K562 (cell line): Measurements from ENCODE around the gene TUBB1. TPM values are rescaled to one million over a fixed set of nuclear protein-coding genes. Genes with fewer than 3 reads are reported as not detected.

Experiments
- ERF ChIP-seq: fragments of 450-650 bp; formaldehyde crosslinking; IDR thresholded peaks from 2 replicates; pipeline ENCODE4 v1.4.0; 2020; ENCODE audit warnings: mild to moderate bottlenecking, mixed read lengths
- GATAD2B ChIP-seq: fragments of 450-650 bp; IDR thresholded peaks from 2 replicates; pipeline ENCODE4 v1.6.1; 2017; ENCODE audit warnings: mild to moderate bottlenecking, borderline replicate concordance
- MECOM ChIP-seq: fragments of 250-450 bp; sonication (Bioruptor Pico); IDR thresholded peaks from 2 replicates; pipeline ENCODE4 v1.8.0; 2022; ENCODE audit warnings: inconsistent platforms
- NFE2 ChIP-seq: IDR thresholded peaks from 2 replicates; pipeline ENCODE4 v1.6.1; 2014; ENCODE audit warnings: antibody characterized with exemption, low read depth
- PML ChIP-seq: IDR thresholded peaks from 2 replicates; pipeline ENCODE4 v1.6.1; 2012; ENCODE audit warnings: low read length, inconsistent platforms
- SMARCB1 ChIP-seq: IDR thresholded peaks from 2 replicates; pipeline ENCODE4 v1.6.1; 2011; ENCODE audit warnings: improper control_type of control experiment, low read depth; ENCODE audit not compliant: insufficient read length
- SOX6 ChIP-seq: fragments of 450-650 bp; IDR thresholded peaks from 2 replicates; pipeline ENCODE4 v1.6.1; 2014; ENCODE audit warnings: mild to moderate bottlenecking
- TCF3 ChIP-seq: sonication (generic); formaldehyde crosslinking; IDR thresholded peaks from 2 replicates; pipeline ENCODE4 v1.4.0; 2020; ENCODE audit warnings: mild to moderate bottlenecking, missing genetic modification reagents
- TFAM ChIP-seq: fragments of 250-450 bp; sonication (Bioruptor Pico); conservative IDR thresholded peaks from 2 replicates; pipeline ENCODE4 v1.5.0; 2021; ENCODE audit warnings: mild to moderate bottlenecking, moderate library complexity
- ZC3H11A ChIP-seq: IDR thresholded peaks from 2 replicates; pipeline ENCODE4 v1.6.1; 2012; ENCODE audit warnings: low read depth, low read length, improper control_type of control experiment
- ZFP1 ChIP-seq: fragments of 450-650 bp; formaldehyde crosslinking; IDR thresholded peaks from 2 replicates; pipeline ENCODE4 v1.4.0; 2020; ENCODE audit warnings: mild to moderate bottlenecking, mixed read lengths
- ZNF124 ChIP-seq: sonication (generic); formaldehyde crosslinking; IDR thresholded peaks from 2 replicates; pipeline ENCODE4 v1.8.1; 2022; ENCODE audit warnings: missing genetic modification reagents
- ZNF23 ChIP-seq: fragments of 250-450 bp; sonication (Bioruptor Pico); IDR thresholded peaks from 2 replicates; pipeline ENCODE4 v1.4.0; 2020; ENCODE audit warnings: mild to moderate bottlenecking
- ZNF274 ChIP-seq: IDR thresholded peaks from 2 replicates; pipeline ENCODE4 v1.6.1; 2011; ENCODE audit warnings: low read depth, mild to moderate bottlenecking, low read length, moderate library complexity, borderline replicate concordance
- ZNF780A ChIP-seq: fragments of 250-450 bp; sonication (Bioruptor Pico); IDR thresholded peaks from 2 replicates; pipeline ENCODE4 v1.5.0; 2021; ENCODE audit warnings: mild to moderate bottlenecking
- polyA plus RNA-seq, 8 experiments: library from polyadenylated mRNA; depleted of rRNA in 4 of 8; stranded (reverse) in 5 of 8; unstranded in 3 of 8; fragments of >200 nt; fragmentation: Nextera tagmentation in 2 of 8; fragmentation: Illumina TruSeq in 1 of 8; extraction: Ambion mirVana in 2 of 8; extraction: Trizol in 1 of 8; gene quantifications; 2 replicates each; pipeline versions ENCODE4 v1.2.1 to v1.2.3, GENCODE V29; 2011 to 2014; ENCODE audit warnings: inconsistent platforms in 1 of 8, missing spikeins in 1 of 8
- total RNA-seq, 7 experiments: library from RNA; depleted of rRNA in 6 of 7; stranded (reverse); fragments of >200 nt in 6 of 7; fragmentation: Illumina TruSeq in 2 of 7; extraction: Trizol in 2 of 7; gene quantifications; 2 replicates each; pipeline versions ENCODE4 v1.2.1 to v1.2.3, GENCODE V29; 2011 to 2021; ENCODE audit warnings: low replicate concordance in 1 of 7
- TF ChIP-seq, protein P1 (sequence below): sonication (generic); formaldehyde crosslinking; IDR thresholded peaks from 2 replicates; pipeline ENCODE4 v1.5.0; 2020; ENCODE audit warnings: missing genetic modification reagents
- TF ChIP-seq, protein P2 (sequence below): fragments of 200-800 bp; sonication (Bioruptor generic); IDR thresholded peaks from 2 replicates; pipeline ENCODE4 v1.6.1; 2016; ENCODE audit warnings: missing genetic modification characterization, missing compliant biosample characterization
- TF ChIP-seq, protein P3 (sequence below): fragments of 250-450 bp; sonication (Bioruptor Pico); IDR thresholded peaks from 2 replicates; pipeline ENCODE4 v1.8.0; 2021; ENCODE audit warnings: moderate library complexity, mild to moderate bottlenecking, inconsistent platforms

Gene TUBB1
- total and polyA plus RNA-seq, 9 of the 15 experiments (the other 6 are each of a cell fraction or from before 2014, with no cell fraction given) = 1.5 to 3.9 (median 2.4) TPM

DNA sequence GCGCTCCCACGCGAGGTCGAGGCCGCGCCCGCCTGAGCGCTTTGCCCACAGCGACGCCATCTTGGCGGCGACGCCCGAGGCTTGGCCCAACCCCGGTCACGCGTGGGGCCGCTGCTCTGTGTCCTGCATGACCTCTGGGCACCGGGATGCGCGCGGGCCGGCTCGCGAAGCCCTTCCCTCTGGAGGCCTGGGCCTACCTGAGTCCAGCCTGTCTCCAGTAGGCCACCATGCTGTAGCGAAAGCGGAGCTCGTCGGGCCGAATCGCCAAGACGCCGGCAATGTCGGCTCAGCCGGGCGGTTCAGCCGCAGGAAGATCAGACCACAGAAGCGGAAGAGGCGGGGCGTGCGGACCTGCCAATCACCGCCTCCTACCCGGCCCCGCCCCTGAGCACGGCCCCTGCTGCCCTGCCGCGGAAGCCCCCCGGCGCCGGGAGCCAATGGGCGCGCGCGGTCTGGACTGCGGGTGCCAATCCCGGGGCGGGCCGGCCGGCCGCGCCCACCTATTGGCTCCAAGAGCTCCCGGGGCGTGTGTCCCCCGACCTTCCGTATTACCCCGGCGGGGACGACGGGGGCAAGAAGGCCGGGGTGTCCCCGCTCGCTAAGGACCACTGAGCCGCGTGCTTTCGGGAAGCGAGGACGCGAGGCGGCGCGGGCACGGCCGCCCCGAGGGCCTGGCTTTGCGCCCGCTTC is 12.9 kb downstream of the TUBB1 start, which contains the start of gene ATP5F1E (continued):
- TF ChIP-seq ZFP1 = no peak; the same call in 1 of the 2 replicates
- no peak for TF ChIP-seq ZNF274
- TF ChIP-seq, protein P1, sequence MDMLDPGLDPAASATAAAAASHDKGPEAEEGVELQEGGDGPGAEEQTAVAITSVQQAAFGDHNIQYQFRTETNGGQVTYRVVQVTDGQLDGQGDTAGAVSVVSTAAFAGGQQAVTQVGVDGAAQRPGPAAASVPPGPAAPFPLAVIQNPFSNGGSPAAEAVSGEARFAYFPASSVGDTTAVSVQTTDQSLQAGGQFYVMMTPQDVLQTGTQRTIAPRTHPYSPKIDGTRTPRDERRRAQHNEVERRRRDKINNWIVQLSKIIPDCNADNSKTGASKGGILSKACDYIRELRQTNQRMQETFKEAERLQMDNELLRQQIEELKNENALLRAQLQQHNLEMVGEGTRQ (CRISPR knock-in tag) = no peak
- TF ChIP-seq NFE2 = no peak
- no peak for TF ChIP-seq TFAM
- TF ChIP-seq, protein P2, sequence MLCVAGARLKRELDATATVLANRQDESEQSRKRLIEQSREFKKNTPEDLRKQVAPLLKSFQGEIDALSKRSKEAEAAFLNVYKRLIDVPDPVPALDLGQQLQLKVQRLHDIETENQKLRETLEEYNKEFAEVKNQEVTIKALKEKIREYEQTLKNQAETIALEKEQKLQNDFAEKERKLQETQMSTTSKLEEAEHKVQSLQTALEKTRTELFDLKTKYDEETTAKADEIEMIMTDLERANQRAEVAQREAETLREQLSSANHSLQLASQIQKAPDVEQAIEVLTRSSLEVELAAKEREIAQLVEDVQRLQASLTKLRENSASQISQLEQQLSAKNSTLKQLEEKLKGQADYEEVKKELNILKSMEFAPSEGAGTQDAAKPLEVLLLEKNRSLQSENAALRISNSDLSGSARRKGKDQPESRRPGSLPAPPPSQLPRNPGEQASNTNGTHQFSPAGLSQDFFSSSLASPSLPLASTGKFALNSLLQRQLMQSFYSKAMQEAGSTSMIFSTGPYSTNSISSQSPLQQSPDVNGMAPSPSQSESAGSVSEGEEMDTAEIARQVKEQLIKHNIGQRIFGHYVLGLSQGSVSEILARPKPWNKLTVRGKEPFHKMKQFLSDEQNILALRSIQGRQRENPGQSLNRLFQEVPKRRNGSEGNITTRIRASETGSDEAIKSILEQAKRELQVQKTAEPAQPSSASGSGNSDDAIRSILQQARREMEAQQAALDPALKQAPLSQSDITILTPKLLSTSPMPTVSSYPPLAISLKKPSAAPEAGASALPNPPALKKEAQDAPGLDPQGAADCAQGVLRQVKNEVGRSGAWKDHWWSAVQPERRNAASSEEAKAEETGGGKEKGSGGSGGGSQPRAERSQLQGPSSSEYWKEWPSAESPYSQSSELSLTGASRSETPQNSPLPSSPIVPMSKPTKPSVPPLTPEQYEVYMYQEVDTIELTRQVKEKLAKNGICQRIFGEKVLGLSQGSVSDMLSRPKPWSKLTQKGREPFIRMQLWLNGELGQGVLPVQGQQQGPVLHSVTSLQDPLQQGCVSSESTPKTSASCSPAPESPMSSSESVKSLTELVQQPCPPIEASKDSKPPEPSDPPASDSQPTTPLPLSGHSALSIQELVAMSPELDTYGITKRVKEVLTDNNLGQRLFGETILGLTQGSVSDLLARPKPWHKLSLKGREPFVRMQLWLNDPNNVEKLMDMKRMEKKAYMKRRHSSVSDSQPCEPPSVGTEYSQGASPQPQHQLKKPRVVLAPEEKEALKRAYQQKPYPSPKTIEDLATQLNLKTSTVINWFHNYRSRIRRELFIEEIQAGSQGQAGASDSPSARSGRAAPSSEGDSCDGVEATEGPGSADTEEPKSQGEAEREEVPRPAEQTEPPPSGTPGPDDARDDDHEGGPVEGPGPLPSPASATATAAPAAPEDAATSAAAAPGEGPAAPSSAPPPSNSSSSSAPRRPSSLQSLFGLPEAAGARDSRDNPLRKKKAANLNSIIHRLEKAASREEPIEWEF (CRISPR knock-in tag) = peak; percentile 97
- peak; percentile 30; the same call in 1 of the 2 replicates for TF ChIP-seq TCF3 (CRISPR knock-in tag)
- no peak for TF ChIP-seq ZNF124 (CRISPR knock-in tag)
- peak; percentile 99 for TF ChIP-seq ERF (CRISPR knock-in tag)
- peak; percentile 65 for TF ChIP-seq PML
- TF ChIP-seq, protein P3, sequence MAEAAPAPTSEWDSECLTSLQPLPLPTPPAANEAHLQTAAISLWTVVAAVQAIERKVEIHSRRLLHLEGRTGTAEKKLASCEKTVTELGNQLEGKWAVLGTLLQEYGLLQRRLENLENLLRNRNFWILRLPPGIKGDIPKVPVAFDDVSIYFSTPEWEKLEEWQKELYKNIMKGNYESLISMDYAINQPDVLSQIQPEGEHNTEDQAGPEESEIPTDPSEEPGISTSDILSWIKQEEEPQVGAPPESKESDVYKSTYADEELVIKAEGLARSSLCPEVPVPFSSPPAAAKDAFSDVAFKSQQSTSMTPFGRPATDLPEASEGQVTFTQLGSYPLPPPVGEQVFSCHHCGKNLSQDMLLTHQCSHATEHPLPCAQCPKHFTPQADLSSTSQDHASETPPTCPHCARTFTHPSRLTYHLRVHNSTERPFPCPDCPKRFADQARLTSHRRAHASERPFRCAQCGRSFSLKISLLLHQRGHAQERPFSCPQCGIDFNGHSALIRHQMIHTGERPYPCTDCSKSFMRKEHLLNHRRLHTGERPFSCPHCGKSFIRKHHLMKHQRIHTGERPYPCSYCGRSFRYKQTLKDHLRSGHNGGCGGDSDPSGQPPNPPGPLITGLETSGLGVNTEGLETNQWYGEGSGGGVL (CRISPR knock-in tag) = peak; percentile 77; the same call in 1 of the 2 replicates
- no peak for TF ChIP-seq ZC3H11A
- TF ChIP-seq MECOM = no peak; the same call in 1 of the 2 replicates
- no peak for TF ChIP-seq SMARCB1
- 0 out of 2 replicates have a peak, but pooled peaks have one; percentile 10 for TF ChIP-seq SOX6
- TF ChIP-seq GATAD2B = no peak
- TF ChIP-seq ZNF780A (CRISPR knock-in tag) = no peak; the same call in 1 of the 2 replicates
- peak; percentile 73; the same call in 1 of the 2 replicates for TF ChIP-seq ZNF23 (CRISPR knock-in tag)
